Testis (tissue), 3 donors: ENCODE measurements around the gene CLDN11. TPM values are rescaled to one million over a fixed set of nuclear protein-coding genes. Genes with fewer than 3 reads are reported as not detected.

Experiments used
- DNase-seq: peaks from one replicate; pipeline ENCODE4 v3.0.0-alpha.2; 2019
- H3K27ac ChIP-seq, 2 donors: fragments of 200-600 bp; sonication (generic); one replicate each; pipeline ENCODE4 v1.5.1; 2019
- H3K27me3 ChIP-seq: fragments of 200-600 bp; sonication (generic); one replicate; pipeline ENCODE4 v1.5.1; 2019
- H3K36me3 ChIP-seq: fragments of 200-600 bp; sonication (generic); one replicate; pipeline ENCODE4 v1.5.1; 2017; ENCODE audit warnings: low read depth; ENCODE audit errors: missing control alignments
- H3K4me1 ChIP-seq: fragments of 200-600 bp; sonication (generic); one replicate; pipeline ENCODE4 v1.5.1; 2019
- H3K4me3 ChIP-seq, 2 donors: fragments of 200-600 bp; sonication (generic); one replicate each; pipeline ENCODE4 v1.5.1; 2017 to 2019
- H3K9me3 ChIP-seq: fragments of 200-600 bp; sonication (generic); one replicate; pipeline ENCODE4 v1.5.1; 2017
- CTCF ChIP-seq, 3 experiments: fragments of 450-650 bp in 2 of 3; fragments of 200-600 bp in 1 of 3; sonication (generic) in 1 of 3; IDR thresholded peaks; one replicate each; pipeline ENCODE4 v1.5.1; 2016 to 2019; ENCODE audit warnings: antibody characterized with exemption in 3 of 3, mild to moderate bottlenecking in 2 of 3, moderate library complexity in 1 of 3
- POLR2A ChIP-seq: fragments of 450-650 bp; IDR thresholded peaks from one replicate; pipeline ENCODE4 v1.6.1; 2017; ENCODE audit warnings: antibody characterized with exemption, mild to moderate bottlenecking, moderate library complexity
- WGBS, 2 donors: methylation state at CpG; one replicate each; pipeline ENCODE4 v1.1.5; 2018; 5-methylcytosine and 5-hydroxymethylcytosine counted together
- intact Hi-C: fragments of 100-400 bp; cut with DNase I; formaldehyde crosslinking; loops from one replicate; pipeline ENCODE4 v1.15.1; 2023; ENCODE audit warnings: low total_unique reads
- microRNA-seq, 2 donors: library from miRNA; unstranded; fragments of <30 nt; microRNA quantifications; one replicate each; pipeline ENCODE4, GENCODE V29; 2016; ENCODE audit warnings: borderline number of aligned reads in 2 of 2, borderline replicate concordance in 1 of 2
- polyA plus RNA-seq: library from polyadenylated mRNA; stranded (reverse); fragments of 350-450 nt; fragmentation: Illumina TruSeq; extraction: RNeasy Lipid Tissue Mini Kit (QIAGEN cat#74804); gene quantifications from one replicate; pipeline ENCODE4 v1.2.3, GENCODE V29; 2014; ENCODE audit warnings: low read depth, low replicate concordance; ENCODE audit not compliant: insufficient read depth
- total RNA-seq, 2 donors: library from RNA; depleted of rRNA; stranded (reverse); fragments of >200 nt; gene quantifications; one replicate each; pipeline ENCODE4 v1.2.3, GENCODE V29; 2016

Gene CLDN11
- total and polyA plus RNA-seq, 3 donors from 2014 or later, result 378 to 1,538 (median 1,237) TPM

GRCh38 chr3:170483485-170484262 is 65.0 kb downstream of the CLDN11 start:
- WGBS, 2 donors, result 75 to 87% methylated on average over 5 of the region's 5 CpGs
- Histone ChIP-seq H3K27me3 (no peaks in the 10 kb centered on the region), H3K4me1 (peaks cover 3% of the 10 kb centered on the region), H3K4me3 (no peak overlapping the region), H3K9me3 (no peaks in the 10 kb centered on the region), H3K36me3 (no peaks in the 10 kb centered on the region), H3K27ac (no peak overlapping the region)
- intact Hi-C loops, result no loop called here
- no peak for DNase-seq
- TF ChIP-seq CTCF (IDR thresholded peaks at IDR 0.05) (no peak), POLR2A (no peak)

Small RNA genes lying within 50 kb of the gene (microRNA-seq; reads per million reads assigned to microRNA genes)
- 0 reads per million in 2 donors for gene MIR6828

Other genes with a start within 250 kb of the CLDN11 start
- 10 to 100 TPM; 93.5 to 96.1 TPM for gene PHC3, start 237.1 kb upstream of the CLDN11 start, total RNA-seq
- 24.8 TPM for gene PHC3, start 237.1 kb upstream of the CLDN11 start, polyA plus RNA-seq
- gene PRKCI, start 196.4 kb upstream of the CLDN11 start, total RNA-seq, result 100 to 1,000 TPM in 1 of 2 donors, 10 to 100 TPM in 1; 96.5 to 100 TPM
- 25.6 TPM for gene PRKCI, start 196.4 kb upstream of the CLDN11 start, polyA plus RNA-seq
- gene SKIL, start 61.2 kb upstream of the CLDN11 start, total RNA-seq, result 10 to 100 TPM; 47.4 to 53.6 TPM
- gene SKIL, start 61.2 kb upstream of the CLDN11 start, polyA plus RNA-seq, result 19.1 TPM
- under 1 TPM; 0.24 to 0.31 TPM for gene SLC7A14, start 167.2 kb downstream of the CLDN11 start, total RNA-seq
- gene SLC7A14, start 167.2 kb downstream of the CLDN11 start, polyA plus RNA-seq, result 0.15 TPM